ENCODE data around the gene EIF3F. TPM values are rescaled to one million over a fixed set of nuclear protein-coding genes. Genes with fewer than 3 reads are reported as not detected.

EIF3F gene
- total RNA-seq, 1 donor from 2014 or later: 239 TPM

DNA sequence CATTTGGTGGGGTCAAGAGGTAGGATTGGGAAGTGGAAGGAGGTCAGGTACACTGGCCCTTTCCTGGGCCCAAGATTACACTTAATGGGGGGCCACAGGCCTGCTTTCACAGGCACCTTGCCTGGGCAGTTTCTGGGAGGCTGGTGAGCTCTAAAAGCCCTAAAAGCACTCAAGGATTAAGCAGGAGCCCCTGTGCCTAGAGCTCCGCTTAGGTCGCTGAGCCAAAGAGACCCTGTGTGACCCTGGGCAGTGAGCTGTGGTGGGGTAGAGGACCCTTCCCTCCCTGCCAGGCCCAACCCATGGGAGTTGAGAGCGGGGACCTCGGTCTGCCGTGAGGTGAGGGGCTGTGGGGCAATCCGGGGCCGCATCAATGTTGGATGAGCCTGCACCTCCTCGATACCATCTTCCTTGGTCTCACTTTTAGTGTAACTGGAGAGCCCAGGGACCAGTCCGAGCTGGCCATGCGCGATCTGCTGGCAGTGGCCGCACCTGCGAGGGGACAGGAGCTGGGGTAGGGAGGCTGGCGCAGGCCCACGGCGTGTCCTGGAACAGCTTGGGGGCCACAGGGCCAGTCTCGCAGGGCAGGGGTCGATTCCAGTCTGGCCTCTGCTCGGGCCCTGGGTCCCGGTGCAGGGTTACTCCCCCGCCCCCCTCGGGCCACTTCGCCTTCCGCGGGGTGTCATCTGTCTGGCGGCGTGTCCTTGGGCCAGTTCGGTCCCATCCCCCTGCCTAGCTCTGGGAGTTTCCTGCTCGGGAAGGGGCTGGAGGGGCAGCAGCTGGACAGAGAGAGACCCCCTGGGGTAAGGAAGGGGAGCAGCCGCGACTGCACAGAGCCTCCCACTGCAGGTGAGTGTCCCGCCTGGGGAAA is 44.3 kb downstream of the EIF3F start:
- Mint-ChIP-seq H3K9me3 (no peaks in the 10 kb centered on the region), H3K27ac (no peak overlapping the region), H3K4me3 (ENCODE audit: low read depth) (no peak overlapping the region), H3K36me3 (ENCODE audit: low read depth) (no peaks in the 10 kb centered on the region), H3K27me3 (ENCODE audit: low read depth) (peaks cover 10% of the 10 kb centered on the region), H3K4me1 (ENCODE audit: low read depth) (peaks cover 7% of the 10 kb centered on the region)
- intact Hi-C loops (cut with micrococcal nuclease): loop anchor here (2.0 kb wide), 1 partner anchor 39 kb away; no protein-coding TSS in a partner anchor
- no peak for DNase-seq (ENCODE audit: low spot score)

DNA sequence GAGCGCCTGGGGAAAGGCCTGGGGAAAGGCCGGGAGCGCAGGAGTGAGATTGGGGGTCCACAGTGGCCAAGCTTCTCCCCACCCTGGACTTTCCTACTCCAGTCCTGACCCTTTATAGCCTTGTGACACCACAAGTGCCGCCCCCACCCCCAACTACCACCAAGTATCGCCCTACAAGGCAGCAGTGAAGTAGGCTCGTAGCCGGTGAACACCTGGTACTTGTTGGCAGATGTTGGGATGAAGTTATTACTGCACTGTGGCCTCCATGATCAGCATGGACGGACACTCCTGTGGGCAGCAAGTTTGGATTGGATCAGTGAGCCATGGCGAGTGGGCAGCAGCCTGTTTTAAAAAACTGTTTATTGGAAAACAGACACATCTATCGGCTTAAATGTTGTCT is 45.0 kb downstream of the EIF3F start:
- intact Hi-C loops (cut with micrococcal nuclease): loop anchor here (2.0 kb wide), 1 partner anchor 39 kb away; no protein-coding TSS in a partner anchor
- Mint-ChIP-seq H3K4me1 (ENCODE audit: low read depth) (peaks cover 5% of the 10 kb centered on the region), H3K4me3 (ENCODE audit: low read depth) (no peak overlapping the region)

DNA sequence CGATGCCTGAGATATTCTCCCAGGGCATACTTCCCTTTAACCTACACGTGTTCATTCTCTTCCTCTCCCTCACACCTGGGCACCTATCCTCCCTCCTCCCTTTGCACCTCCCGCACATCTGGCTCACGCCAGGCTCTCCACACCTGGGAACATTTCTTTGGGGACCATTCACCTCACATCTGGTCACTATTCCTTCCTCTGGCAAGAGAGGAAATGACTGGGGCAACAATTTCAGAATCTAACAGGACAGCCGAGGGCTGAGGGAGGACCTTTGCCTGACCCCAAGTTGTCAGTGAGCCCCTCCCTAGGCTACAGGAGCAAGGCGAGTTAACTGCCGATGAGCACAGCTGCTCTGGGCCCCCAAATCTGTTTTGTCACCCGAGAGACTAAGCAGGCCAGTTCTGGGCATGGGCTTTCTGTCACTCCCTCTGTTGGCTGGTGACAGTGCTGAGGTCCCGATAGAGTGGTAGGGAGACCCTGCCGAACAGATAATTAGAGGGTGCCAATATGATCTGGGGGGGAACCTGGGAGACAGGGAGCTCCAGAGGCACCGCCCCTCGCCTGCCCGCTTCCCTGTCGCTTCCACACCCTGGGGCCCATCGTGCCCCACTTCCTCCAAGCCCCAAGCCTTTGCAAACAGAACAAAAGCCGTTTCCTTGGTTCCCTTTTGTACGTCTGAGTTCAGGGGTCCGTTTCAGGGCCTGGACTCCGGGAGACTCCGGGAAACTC is 45.6 kb downstream of the EIF3F start:
- intact Hi-C loops (cut with micrococcal nuclease): loop anchor here (1.0 to 2.0 kb wide), 2 partner anchors 38 to 67 kb away; no protein-coding TSS in a partner anchor

More for the DNA sequence above, 45.0 kb downstream of the EIF3F start:
- Mint-ChIP-seq H3K9me3 (no peaks in the 10 kb centered on the region), H3K27ac (no peak overlapping the region), H3K36me3 (ENCODE audit: low read depth) (no peaks in the 10 kb centered on the region), H3K27me3 (ENCODE audit: low read depth) (peaks cover 10% of the 10 kb centered on the region)
- DNase-seq (ENCODE audit: low spot score): no peak

DNA sequence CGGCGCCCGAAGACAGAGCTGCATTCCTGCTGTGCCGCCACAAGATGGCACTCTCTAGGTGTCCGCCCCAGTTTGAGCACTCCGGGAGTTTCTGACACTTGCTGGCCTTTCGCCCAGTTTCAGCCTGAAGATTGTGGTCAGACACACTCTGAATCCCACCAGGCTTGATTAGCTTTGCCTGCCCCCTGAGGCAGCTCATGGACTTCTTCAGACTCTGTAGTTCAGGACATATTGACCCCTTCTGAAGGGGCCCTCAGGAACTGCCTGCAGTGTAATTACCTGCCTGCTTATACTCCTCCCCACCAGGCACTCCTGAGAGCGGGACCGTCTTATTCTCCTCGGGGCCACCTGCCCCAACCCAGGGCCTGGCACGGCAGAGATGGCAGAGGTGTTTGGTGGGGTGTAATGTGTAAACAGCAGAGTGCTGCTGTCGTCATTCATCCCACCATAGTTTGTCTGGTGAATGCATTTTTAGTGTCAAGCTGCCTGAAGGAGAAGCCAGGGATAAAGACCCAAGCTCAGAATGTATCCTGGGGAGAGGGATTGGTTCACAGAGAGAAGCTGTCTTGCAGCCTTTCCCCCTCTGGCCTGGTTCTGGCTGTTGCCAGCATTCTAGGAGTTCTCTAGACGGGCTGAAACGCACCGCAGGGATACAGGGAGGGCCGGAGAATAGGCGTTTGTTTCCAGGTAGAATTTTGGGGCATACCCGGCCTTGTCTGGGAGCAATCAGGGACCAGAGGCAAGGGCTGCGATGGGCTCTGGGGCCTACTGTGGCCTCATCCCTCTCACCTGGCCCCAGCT is 46.4 kb downstream of the EIF3F start:
- Mint-ChIP-seq H3K27ac (no peak overlapping the region), H3K4me3 (ENCODE audit: low read depth) (no peak overlapping the region), H3K27me3 (ENCODE audit: low read depth) (peaks cover 6% of the 10 kb centered on the region), H3K36me3 (ENCODE audit: low read depth) (no peaks in the 10 kb centered on the region), H3K4me1 (ENCODE audit: low read depth) (peaks cover 5% of the 10 kb centered on the region), H3K9me3 (no peaks in the 10 kb centered on the region)
- peak; percentile 27 for DNase-seq (ENCODE audit: low spot score)
- intact Hi-C loops (cut with micrococcal nuclease): loop anchor here (1.0 to 2.0 kb wide), 2 partner anchors 37 to 66 kb away; no protein-coding TSS in a partner anchor

More for the DNA sequence above, 45.6 kb downstream of the EIF3F start:
- peaks cover 10% of the 10 kb centered on the region for H3K27me3 Mint-ChIP-seq (ENCODE audit: low read depth)
- DNase-seq (ENCODE audit: low spot score): no peak
- no peaks in the 10 kb centered on the region for H3K9me3 Mint-ChIP-seq
- no peak overlapping the region for H3K27ac Mint-ChIP-seq
- H3K4me3 Mint-ChIP-seq (ENCODE audit: low read depth): no peak overlapping the region
- H3K4me1 Mint-ChIP-seq (ENCODE audit: low read depth): peaks cover 5% of the 10 kb centered on the region
- H3K36me3 Mint-ChIP-seq (ENCODE audit: low read depth): no peaks in the 10 kb centered on the region

DNA sequence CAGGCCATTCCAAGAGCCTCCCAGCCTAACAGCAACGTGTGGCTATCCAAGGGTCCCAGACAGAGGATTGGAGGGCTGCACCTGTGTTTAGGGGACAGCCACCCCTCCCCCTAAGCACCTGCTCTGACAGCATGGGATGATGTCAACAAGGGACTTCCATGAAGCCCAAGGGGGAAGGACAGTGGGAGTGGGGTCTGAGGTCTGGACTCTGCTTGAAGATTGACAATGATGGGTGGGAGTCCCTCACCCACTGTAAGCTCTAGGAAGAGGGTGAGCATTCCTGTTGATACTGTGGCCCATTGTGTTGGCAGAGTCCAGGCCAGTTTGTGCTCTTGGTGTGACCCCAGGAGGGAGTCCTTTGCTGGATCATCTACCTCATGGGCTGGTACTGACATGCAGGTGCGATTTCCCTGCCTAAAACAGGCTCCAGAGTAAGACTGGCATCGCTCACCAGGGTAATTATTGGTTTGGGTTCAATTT is 47.0 kb downstream of the EIF3F start:
- intact Hi-C loops (cut with micrococcal nuclease): no loop called here
- H3K4me3 Mint-ChIP-seq (ENCODE audit: low read depth): no peak overlapping the region
- peaks cover 6% of the 10 kb centered on the region for H3K27me3 Mint-ChIP-seq (ENCODE audit: low read depth)
- H3K4me1 Mint-ChIP-seq (ENCODE audit: low read depth): peaks cover 5% of the 10 kb centered on the region
- no peaks in the 10 kb centered on the region for H3K9me3 Mint-ChIP-seq
- DNase-seq (ENCODE audit: low spot score): no peak
- no peaks in the 10 kb centered on the region for H3K36me3 Mint-ChIP-seq (ENCODE audit: low read depth)
- H3K27ac Mint-ChIP-seq: no peak overlapping the region

DNA sequence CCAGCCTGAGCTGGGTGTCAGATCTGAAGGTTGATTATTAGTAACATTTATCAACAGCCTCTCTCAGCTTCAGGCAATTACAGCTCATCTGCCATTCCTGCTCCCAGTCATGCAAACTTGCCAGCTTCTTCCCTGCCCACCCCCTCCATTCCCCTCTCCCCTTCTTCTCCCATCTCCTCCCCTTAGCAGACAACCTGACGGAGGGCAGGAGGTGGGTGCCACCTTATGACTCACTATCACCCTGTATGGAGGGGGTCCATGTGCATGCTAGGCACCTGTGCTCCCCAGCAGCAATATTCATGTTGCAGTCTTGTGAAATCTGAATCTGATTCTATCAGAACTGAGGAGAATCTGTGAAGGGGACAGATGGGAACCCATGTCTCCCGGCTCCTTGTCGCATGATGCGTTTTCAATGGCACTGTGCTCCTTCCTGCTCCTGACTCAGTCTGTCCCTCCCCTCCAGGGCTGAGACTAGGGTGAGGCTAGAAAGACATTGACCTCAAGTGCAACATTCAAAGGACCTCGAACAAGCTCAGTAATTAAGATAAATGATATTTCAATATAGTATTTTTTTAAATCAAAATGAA is 47.6 kb downstream of the EIF3F start:
- DNase-seq (ENCODE audit: low spot score): no peak
- Mint-ChIP-seq H3K4me1 (ENCODE audit: low read depth) (peaks cover 5% of the 10 kb centered on the region), H3K36me3 (ENCODE audit: low read depth) (no peaks in the 10 kb centered on the region), H3K4me3 (ENCODE audit: low read depth) (no peak overlapping the region), H3K27ac (no peak overlapping the region), H3K27me3 (ENCODE audit: low read depth) (peaks cover 6% of the 10 kb centered on the region), H3K9me3 (no peaks in the 10 kb centered on the region)
- intact Hi-C loops (cut with micrococcal nuclease): no loop called here

DNA sequence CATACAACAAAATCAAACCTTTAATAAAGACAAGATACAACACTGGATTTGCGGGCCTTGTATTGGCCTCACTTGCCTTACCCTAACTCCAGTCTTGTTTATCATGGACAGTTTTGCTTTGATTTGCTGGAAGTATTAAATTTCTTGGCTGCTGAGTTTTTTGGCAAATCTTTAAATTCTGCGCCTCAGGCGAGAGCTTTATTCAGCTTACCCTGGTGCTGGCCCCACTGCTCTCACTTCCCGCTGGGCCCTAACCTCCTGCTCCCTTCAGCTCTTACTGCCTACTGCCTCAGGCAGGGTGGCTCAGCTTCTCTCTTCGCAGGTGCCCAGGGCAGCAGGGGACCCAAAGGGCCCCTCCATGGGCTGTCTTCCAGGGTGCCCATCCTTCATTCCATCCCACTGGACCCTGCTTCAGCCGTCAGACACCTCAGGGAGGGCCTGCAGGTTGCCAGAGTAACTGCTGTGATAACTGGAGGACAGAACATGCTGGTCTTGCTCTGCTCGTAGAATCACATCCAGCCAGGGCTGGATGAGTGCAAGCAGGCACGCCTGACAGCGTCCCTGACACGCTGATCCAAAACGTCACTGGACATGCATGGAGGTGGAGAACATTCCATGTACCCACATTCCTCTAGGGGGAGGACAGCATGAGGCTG is 48.2 kb downstream of the EIF3F start:
- DNase-seq (ENCODE audit: low spot score): no peak
- Mint-ChIP-seq H3K27ac (no peak overlapping the region), H3K4me3 (ENCODE audit: low read depth) (no peak overlapping the region), H3K27me3 (ENCODE audit: low read depth) (peaks cover 3% of the 10 kb centered on the region), H3K4me1 (ENCODE audit: low read depth) (peaks cover 5% of the 10 kb centered on the region), H3K9me3 (no peaks in the 10 kb centered on the region), H3K36me3 (ENCODE audit: low read depth) (no peaks in the 10 kb centered on the region)
- intact Hi-C loops (cut with micrococcal nuclease): no loop called here

DNA sequence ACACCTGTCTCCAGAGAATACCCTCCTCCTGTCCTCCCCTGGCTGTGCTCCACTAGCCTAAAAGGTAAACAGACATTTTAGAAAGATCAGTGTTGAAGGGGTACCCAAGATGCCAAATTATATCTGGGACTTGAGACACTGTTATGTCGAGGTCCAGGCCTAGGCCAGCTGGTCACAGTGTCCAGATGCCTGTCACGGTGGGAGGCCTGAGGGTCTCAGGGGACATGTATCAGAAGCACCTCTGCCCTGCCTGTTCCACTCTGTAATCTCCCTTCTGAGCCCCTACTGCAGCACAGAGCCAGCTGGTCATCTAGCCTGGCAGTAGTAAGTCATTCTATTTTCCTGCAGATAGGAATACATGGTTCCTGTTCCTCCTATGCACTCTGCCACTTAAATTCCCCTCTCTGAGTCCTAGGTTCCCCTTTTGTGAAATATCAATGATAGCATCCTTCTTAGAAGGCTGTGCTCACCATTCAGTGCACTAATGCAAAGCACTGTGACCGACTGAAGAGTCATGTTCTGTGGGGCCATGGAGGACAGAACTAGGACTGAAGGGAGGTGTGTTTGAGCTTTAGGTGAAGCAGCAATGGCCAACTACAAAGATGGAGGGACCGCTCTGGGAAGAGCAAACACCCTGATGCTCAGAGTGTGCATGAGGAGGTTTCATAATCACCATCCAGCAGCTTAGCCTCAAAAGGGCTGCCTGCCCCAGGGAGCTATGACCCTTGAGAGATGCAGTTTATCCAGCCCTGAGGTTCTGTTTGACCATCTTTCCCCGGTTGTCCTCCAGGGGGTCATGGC is 49.1 kb downstream of the EIF3F start:
- no peak for DNase-seq (ENCODE audit: low spot score)
- intact Hi-C loops (cut with micrococcal nuclease): no loop called here
- H3K9me3 Mint-ChIP-seq: no peaks in the 10 kb centered on the region

DNA sequence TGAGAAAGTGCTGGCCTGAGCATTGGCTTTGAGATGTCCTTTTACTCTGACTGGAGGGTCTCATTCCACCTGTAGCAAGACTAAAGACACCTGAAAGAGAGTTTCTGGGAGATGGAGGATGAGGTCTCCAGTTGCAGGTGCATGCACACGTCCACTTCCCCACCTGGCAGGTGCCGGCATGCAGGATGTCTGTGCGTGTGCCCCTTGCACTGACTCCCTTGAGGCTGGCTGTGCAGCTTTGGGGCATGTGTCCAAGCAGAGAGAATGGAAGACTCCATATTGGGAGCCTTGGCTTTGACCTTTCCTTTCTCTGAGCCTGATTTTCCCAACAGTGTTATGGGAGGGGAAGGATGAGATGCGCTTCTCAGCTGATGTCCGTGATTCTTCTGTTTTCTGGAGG is 49.8 kb downstream of the EIF3F start:
- Mint-ChIP-seq H3K27me3 (ENCODE audit: low read depth) (peaks cover 3% of the 10 kb centered on the region), H3K9me3 (no peaks in the 10 kb centered on the region), H3K27ac (no peak overlapping the region), H3K4me3 (ENCODE audit: low read depth) (no peak overlapping the region), H3K36me3 (ENCODE audit: low read depth) (no peaks in the 10 kb centered on the region), H3K4me1 (ENCODE audit: low read depth) (peaks cover 5% of the 10 kb centered on the region)
- intact Hi-C loops (cut with micrococcal nuclease): no loop called here
- no peak for DNase-seq (ENCODE audit: low spot score)

More for the DNA sequence above, 49.1 kb downstream of the EIF3F start:
- H3K4me1 Mint-ChIP-seq (ENCODE audit: low read depth): peaks cover 5% of the 10 kb centered on the region
- no peak overlapping the region for H3K27ac Mint-ChIP-seq
- peaks cover 3% of the 10 kb centered on the region for H3K27me3 Mint-ChIP-seq (ENCODE audit: low read depth)
- no peak overlapping the region for H3K4me3 Mint-ChIP-seq (ENCODE audit: low read depth)
- no peaks in the 10 kb centered on the region for H3K36me3 Mint-ChIP-seq (ENCODE audit: low read depth)

DNA sequence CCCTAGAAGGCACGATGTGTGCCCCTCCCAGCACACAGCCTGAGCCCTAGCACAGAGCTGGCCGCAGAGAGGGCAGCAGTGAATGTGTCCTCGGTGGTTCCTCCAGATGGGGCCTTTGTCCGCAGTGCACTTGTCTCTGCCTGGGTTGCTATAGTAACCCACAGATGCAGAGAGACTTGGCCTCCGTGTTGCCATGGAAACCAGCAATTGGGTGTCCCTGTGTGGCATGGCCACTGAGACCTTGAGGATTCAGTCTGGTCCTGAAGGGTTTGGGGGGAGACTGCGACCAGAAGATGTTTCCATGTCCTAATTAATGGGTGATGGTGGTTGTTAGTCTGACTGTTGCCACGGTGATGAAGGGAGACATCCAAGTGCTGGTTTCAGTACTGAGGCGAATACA is 51.3 kb downstream of the EIF3F start:
- peaks cover under 1% of the 10 kb centered on the region for H3K4me1 Mint-ChIP-seq (ENCODE audit: low read depth)
- DNase-seq (ENCODE audit: low spot score): no peak
- H3K4me3 Mint-ChIP-seq (ENCODE audit: low read depth): no peak overlapping the region
- peaks cover 3% of the 10 kb centered on the region for H3K27me3 Mint-ChIP-seq (ENCODE audit: low read depth)
- intact Hi-C loops (cut with micrococcal nuclease): no loop called here
- H3K27ac Mint-ChIP-seq: no peak overlapping the region
- H3K36me3 Mint-ChIP-seq (ENCODE audit: low read depth): no peaks in the 10 kb centered on the region
- no peaks in the 10 kb centered on the region for H3K9me3 Mint-ChIP-seq

DNA sequence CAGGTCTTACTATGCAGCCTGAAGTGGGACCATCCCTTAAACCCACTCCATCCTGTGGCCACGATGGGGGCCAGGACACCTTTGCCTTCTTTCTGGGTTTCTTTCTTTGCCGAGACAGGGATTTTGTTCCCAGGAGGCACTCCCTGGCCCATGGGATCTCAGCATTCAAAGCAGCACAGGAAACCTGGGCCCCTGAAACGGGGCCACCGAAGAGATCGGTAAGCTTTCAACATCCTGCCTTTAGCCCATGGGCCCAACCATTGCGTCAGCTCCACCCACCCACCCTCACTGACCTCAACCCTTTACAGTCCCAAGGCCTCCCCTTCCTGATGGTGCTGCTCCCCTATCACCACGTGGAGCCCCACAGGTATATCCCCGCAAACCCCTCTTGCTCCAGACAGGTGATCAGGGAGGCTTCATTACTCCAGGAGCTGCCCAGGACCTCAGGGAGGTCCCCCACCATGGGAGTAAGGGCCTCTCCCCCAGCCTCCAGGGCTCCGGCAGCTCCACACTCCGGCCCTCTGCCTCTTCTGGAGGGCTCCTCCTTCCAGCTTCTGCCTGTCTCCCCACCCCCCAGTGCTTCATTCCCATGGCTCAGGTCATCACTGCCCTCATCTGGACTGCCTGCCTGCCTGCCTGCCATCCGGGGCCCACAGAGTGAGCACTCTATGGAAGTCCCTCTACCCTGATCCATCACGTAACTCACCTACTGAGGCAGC is 51.8 kb downstream of the EIF3F start:
- Mint-ChIP-seq H3K36me3 (ENCODE audit: low read depth) (no peaks in the 10 kb centered on the region), H3K4me3 (ENCODE audit: low read depth) (no peak overlapping the region), H3K4me1 (ENCODE audit: low read depth) (no peaks in the 10 kb centered on the region), H3K27ac (no peak overlapping the region), H3K9me3 (no peaks in the 10 kb centered on the region), H3K27me3 (ENCODE audit: low read depth) (peaks cover 3% of the 10 kb centered on the region)
- intact Hi-C loops (cut with micrococcal nuclease): no loop called here
- no peak for DNase-seq (ENCODE audit: low spot score)
